IPS-18c (cell line): ENCODE measurements around the gene LIPE.

Source experiments
- H3K4me3 ChIP-seq: 2 replicates; pipeline ENCODE4 v1.7.0; 2013; ENCODE audit warnings: low read depth, mild to moderate bottlenecking, low read length, moderate library complexity; ENCODE audit not compliant: insufficient read depth
- H3K9me3 ChIP-seq: one replicate; pipeline ENCODE4 v1.6.1; 2013; ENCODE audit warnings: mild to moderate bottlenecking, low read length, moderate library complexity; ENCODE audit not compliant: control insufficient read depth, insufficient read depth

The LIPE gene

GRCh38 chr19:42423462-42424344 is 3.5 kb downstream of the LIPE start:
- Histone ChIP-seq H3K9me3 (peaks cover 5% of the 10 kb centered on the region), H3K4me3 (peak overlapping the region; percentile 83)

- peaks cover 5% of the 10 kb centered on the region for H3K9me3 ChIP-seq
- peak overlapping the region; percentile 83 for H3K4me3 ChIP-seq
Observed at GRCh38 chr19:42422901-42423461, 4.2 kb downstream of the LIPE start.

- peaks cover 5% of the 10 kb centered on the region for H3K9me3 ChIP-seq
- peak overlapping the region; percentile 83 for H3K4me3 ChIP-seq
Observed at GRCh38 chr19:42422092-42422900, 4.9 kb downstream of the LIPE start.

GRCh38 chr19:42421591-42422031 is 5.6 kb downstream of the LIPE start:
- peaks cover 5% of the 10 kb centered on the region for H3K9me3 ChIP-seq
- H3K4me3 ChIP-seq: no peak overlapping the region

GRCh38 chr19:42421101-42421500 is 6.1 kb downstream of the LIPE start:
- Histone ChIP-seq H3K9me3 (peaks cover 5% of the 10 kb centered on the region), H3K4me3 (no peak overlapping the region)

GRCh38 chr19:42420055-42420544 is 7.1 kb downstream of the LIPE start:
- H3K4me3 ChIP-seq: no peak overlapping the region
- H3K9me3 ChIP-seq: peaks cover 5% of the 10 kb centered on the region

- Histone ChIP-seq H3K4me3 (no peak overlapping the region), H3K9me3 (peaks cover 3% of the 10 kb centered on the region)
Observed at GRCh38 chr19:42419309-42419708, 7.9 kb downstream of the LIPE start.

- no peaks in the 10 kb centered on the region for H3K9me3 ChIP-seq
- H3K4me3 ChIP-seq: no peak overlapping the region
Observed at GRCh38 chr19:42412661-42413076, 14.5 kb downstream of the LIPE start.

GRCh38 chr19:42412227-42412626 is 15.0 kb downstream of the LIPE start:
- Histone ChIP-seq H3K4me3 (no peak overlapping the region), H3K9me3 (no peaks in the 10 kb centered on the region)

GRCh38 chr19:42411581-42412178 is 15.5 kb downstream of the LIPE start:
- Histone ChIP-seq H3K4me3 (no peak overlapping the region), H3K9me3 (no peaks in the 10 kb centered on the region)

- H3K9me3 ChIP-seq: no peaks in the 10 kb centered on the region
Observed at GRCh38 chr19:42410371-42410770, 16.8 kb downstream of the LIPE start.

GRCh38 chr19:42409477-42409876 is 17.7 kb downstream of the LIPE start:
- Histone ChIP-seq H3K4me3 (no peak overlapping the region), H3K9me3 (no peaks in the 10 kb centered on the region)

More at GRCh38 chr19:42410371-42410770, 16.8 kb downstream of the LIPE start:
- H3K4me3 ChIP-seq: no peak overlapping the region

- Histone ChIP-seq H3K4me3 (no peak overlapping the region), H3K9me3 (no peaks in the 10 kb centered on the region)
Observed at GRCh38 chr19:42407816-42408175, 19.4 kb downstream of the LIPE start.

- no peaks in the 10 kb centered on the region for H3K9me3 ChIP-seq
- H3K4me3 ChIP-seq: no peak overlapping the region
Observed at GRCh38 chr19:42407085-42407815, 19.9 kb downstream of the LIPE start.

- no peaks in the 10 kb centered on the region for H3K9me3 ChIP-seq
- no peak overlapping the region for H3K4me3 ChIP-seq
Observed at GRCh38 chr19:42406111-42406510, 21.1 kb downstream of the LIPE start.

- H3K9me3 ChIP-seq: no peaks in the 10 kb centered on the region
- H3K4me3 ChIP-seq: no peak overlapping the region
Observed at GRCh38 chr19:42403586-42403985, 23.6 kb downstream of the LIPE start.
